ENCODE measurements around the gene EVC2. TPM values are rescaled to one million over a fixed set of nuclear protein-coding genes. Genes with fewer than 3 reads are reported as not detected.

The EVC2 gene
- polyA plus RNA-seq, 1 donor from 2014 or later: 0.27 TPM

DNA sequence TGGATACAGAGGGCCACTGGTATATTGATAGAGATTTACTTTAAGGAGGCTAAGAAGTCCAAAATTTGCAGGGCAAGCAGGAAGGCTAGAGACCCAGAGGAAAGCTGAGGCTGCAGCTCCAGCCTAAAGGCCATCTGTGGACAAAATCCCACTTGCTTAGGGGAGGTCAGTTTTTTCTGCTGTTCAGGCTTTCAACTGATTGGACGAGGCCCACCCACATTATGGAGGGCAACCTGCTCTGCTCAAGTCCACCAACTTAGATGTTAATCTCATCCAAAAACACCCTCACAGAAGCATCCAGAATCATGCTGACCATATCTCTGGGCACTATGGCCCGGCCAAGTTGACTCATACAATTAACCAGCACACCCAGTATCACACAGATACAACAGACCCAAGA lies 176.3 kb downstream of the EVC2 start:
- TF ChIP-seq SMC3 (conservative IDR thresholded peaks at IDR 0.05; ENCODE audit: poor library complexity) (no peak), RAD21 (conservative IDR thresholded peaks at IDR 0.05) (no peak), EP300 (conservative IDR thresholded peaks at IDR 0.05; ENCODE audit: poor library complexity, severe bottlenecking) (no peak), EZH2 (IDR thresholded peaks at IDR 0.05; ENCODE audit: borderline replicate concordance, insufficient read depth, low read length, poor library complexity, severe bottlenecking) (no peak)
- TF ChIP-seq, protein P1, sequence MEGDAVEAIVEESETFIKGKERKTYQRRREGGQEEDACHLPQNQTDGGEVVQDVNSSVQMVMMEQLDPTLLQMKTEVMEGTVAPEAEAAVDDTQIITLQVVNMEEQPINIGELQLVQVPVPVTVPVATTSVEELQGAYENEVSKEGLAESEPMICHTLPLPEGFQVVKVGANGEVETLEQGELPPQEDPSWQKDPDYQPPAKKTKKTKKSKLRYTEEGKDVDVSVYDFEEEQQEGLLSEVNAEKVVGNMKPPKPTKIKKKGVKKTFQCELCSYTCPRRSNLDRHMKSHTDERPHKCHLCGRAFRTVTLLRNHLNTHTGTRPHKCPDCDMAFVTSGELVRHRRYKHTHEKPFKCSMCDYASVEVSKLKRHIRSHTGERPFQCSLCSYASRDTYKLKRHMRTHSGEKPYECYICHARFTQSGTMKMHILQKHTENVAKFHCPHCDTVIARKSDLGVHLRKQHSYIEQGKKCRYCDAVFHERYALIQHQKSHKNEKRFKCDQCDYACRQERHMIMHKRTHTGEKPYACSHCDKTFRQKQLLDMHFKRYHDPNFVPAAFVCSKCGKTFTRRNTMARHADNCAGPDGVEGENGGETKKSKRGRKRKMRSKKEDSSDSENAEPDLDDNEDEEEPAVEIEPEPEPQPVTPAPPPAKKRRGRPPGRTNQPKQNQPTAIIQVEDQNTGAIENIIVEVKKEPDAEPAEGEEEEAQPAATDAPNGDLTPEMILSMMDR (IDR thresholded peaks at IDR 0.05; ENCODE audit: poor library complexity, severe bottlenecking): no peak
- Histone ChIP-seq H3F3A (ENCODE audit: insufficient read depth, low read length, poor library complexity, severe bottlenecking) (no peaks in the 10 kb centered on the region), H3K36me3 (ENCODE audit: insufficient read depth, low read length) (no peaks in the 10 kb centered on the region), H3K4me2 (ENCODE audit: low read length) (no peak overlapping the region), H3K9me3 (ENCODE audit: low read length) (no peaks in the 10 kb centered on the region), H3K27me3 (ENCODE audit: insufficient read depth, low read depth, low read length) (no peaks in the 10 kb centered on the region), H3K79me2 (replicated peaks; ENCODE audit: insufficient read depth, low read length) (no peaks in the 10 kb centered on the region), H3K27ac (ENCODE audit: low read length) (no peak overlapping the region), H3K4me3 (ENCODE audit: low read length) (no peak overlapping the region), H3K9ac (ENCODE audit: low read length) (no peak overlapping the region), H4K20me1 (ENCODE audit: insufficient read depth) (no peaks in the 10 kb centered on the region), H2AFZ (ENCODE audit: low read depth, low read length) (no peak overlapping the region), H3K9me2 (ENCODE audit: insufficient read depth, low read length) (no peaks in the 10 kb centered on the region)

DNA sequence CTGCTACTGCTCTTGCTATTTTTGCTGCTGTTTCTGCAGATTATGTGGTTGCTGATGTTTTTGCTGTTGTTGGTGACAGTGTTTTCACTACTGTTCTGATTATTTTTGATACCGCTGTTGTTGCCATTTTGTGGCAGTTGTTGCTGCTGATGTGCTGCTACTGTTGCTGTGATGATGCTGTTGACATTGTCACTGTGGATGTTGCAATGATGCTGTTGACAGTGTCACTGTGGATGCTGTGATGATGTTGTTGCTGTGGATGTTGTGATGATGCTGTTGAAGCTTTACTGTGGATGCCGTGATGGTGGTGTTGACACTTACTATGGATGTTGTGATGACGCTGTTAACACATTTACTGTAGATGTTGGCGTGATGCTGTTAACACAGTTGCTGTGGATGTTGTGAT lies 180.3 kb downstream of the EVC2 start:
- peak overlapping the region; percentile 13 for H3K4me2 ChIP-seq (ENCODE audit: low read length)
- peak overlapping the region; percentile 93 for H3K27ac ChIP-seq (ENCODE audit: low read length)
- no peaks in the 10 kb centered on the region for H4K20me1 ChIP-seq (ENCODE audit: insufficient read depth)
- peak overlapping the region; percentile 47 for H3K4me3 ChIP-seq (ENCODE audit: low read length)
- H2AFZ ChIP-seq (ENCODE audit: low read depth, low read length): no peak overlapping the region
- no peaks in the 10 kb centered on the region for H3K27me3 ChIP-seq (ENCODE audit: insufficient read depth, low read depth, low read length)
- TF ChIP-seq RAD21 (conservative IDR thresholded peaks at IDR 0.05) (no peak), MXI1 (conservative IDR thresholded peaks at IDR 0.05; ENCODE audit: poor library complexity, severe bottlenecking) (no peak), SMC3 (conservative IDR thresholded peaks at IDR 0.05; ENCODE audit: poor library complexity) (no peak), POLR2AphosphoS5 (IDR thresholded peaks at IDR 0.05) (peak; percentile 56), EP300 (conservative IDR thresholded peaks at IDR 0.05; ENCODE audit: poor library complexity, severe bottlenecking) (peak; percentile 84), EZH2 (IDR thresholded peaks at IDR 0.05; ENCODE audit: borderline replicate concordance, insufficient read depth, low read length, poor library complexity, severe bottlenecking) (no peak)
- TF ChIP-seq, protein P2, sequence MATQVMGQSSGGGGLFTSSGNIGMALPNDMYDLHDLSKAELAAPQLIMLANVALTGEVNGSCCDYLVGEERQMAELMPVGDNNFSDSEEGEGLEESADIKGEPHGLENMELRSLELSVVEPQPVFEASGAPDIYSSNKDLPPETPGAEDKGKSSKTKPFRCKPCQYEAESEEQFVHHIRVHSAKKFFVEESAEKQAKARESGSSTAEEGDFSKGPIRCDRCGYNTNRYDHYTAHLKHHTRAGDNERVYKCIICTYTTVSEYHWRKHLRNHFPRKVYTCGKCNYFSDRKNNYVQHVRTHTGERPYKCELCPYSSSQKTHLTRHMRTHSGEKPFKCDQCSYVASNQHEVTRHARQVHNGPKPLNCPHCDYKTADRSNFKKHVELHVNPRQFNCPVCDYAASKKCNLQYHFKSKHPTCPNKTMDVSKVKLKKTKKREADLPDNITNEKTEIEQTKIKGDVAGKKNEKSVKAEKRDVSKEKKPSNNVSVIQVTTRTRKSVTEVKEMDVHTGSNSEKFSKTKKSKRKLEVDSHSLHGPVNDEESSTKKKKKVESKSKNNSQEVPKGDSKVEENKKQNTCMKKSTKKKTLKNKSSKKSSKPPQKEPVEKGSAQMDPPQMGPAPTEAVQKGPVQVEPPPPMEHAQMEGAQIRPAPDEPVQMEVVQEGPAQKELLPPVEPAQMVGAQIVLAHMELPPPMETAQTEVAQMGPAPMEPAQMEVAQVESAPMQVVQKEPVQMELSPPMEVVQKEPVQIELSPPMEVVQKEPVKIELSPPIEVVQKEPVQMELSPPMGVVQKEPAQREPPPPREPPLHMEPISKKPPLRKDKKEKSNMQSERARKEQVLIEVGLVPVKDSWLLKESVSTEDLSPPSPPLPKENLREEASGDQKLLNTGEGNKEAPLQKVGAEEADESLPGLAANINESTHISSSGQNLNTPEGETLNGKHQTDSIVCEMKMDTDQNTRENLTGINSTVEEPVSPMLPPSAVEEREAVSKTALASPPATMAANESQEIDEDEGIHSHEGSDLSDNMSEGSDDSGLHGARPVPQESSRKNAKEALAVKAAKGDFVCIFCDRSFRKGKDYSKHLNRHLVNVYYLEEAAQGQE (IDR thresholded peaks at IDR 0.05; ENCODE audit: borderline replicate concordance): no peak
- no peaks in the 10 kb centered on the region for H3K9me2 ChIP-seq (ENCODE audit: insufficient read depth, low read length)
- H3K9me3 ChIP-seq (ENCODE audit: low read length): no peaks in the 10 kb centered on the region
- peak overlapping the region; percentile 64 for H3K9ac ChIP-seq (ENCODE audit: low read length)
- H3K79me2 ChIP-seq (replicated peaks; ENCODE audit: insufficient read depth, low read length): no peaks in the 10 kb centered on the region
- H3K36me3 ChIP-seq (ENCODE audit: insufficient read depth, low read length): no peaks in the 10 kb centered on the region
- H3F3A ChIP-seq (ENCODE audit: insufficient read depth, low read length, poor library complexity, severe bottlenecking): no peaks in the 10 kb centered on the region
